Astrocyte of the spinal cord (primary cell): ENCODE measurements around the gene RSAD2.

ENCODE experiments used
- DNase-seq: peaks from one replicate; pipeline ENCODE4 v3.0.0; 2011; ENCODE audit warnings: low read depth, low spot score
- H3K4me3 ChIP-seq: 2 replicates; pipeline ENCODE4 v1.5.1; 2011; ENCODE audit warnings: low read depth, mild to moderate bottlenecking, low read length, moderate library complexity
- in situ Hi-C: cut with HindIII; loops from 2 replicates; pipeline ENCODE4 v1.10.0; 2017; ENCODE audit warnings: low sequenced_read_pairs
- TF ChIP-seq, protein P1 (sequence below): IDR thresholded peaks from 2 replicates; pipeline ENCODE4 v1.5.1; 2012; ENCODE audit warnings: low read depth, mild to moderate bottlenecking, low read length, inconsistent platforms

The RSAD2 gene, protein sequence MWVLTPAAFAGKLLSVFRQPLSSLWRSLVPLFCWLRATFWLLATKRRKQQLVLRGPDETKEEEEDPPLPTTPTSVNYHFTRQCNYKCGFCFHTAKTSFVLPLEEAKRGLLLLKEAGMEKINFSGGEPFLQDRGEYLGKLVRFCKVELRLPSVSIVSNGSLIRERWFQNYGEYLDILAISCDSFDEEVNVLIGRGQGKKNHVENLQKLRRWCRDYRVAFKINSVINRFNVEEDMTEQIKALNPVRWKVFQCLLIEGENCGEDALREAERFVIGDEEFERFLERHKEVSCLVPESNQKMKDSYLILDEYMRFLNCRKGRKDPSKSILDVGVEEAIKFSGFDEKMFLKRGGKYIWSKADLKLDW

DNA sequence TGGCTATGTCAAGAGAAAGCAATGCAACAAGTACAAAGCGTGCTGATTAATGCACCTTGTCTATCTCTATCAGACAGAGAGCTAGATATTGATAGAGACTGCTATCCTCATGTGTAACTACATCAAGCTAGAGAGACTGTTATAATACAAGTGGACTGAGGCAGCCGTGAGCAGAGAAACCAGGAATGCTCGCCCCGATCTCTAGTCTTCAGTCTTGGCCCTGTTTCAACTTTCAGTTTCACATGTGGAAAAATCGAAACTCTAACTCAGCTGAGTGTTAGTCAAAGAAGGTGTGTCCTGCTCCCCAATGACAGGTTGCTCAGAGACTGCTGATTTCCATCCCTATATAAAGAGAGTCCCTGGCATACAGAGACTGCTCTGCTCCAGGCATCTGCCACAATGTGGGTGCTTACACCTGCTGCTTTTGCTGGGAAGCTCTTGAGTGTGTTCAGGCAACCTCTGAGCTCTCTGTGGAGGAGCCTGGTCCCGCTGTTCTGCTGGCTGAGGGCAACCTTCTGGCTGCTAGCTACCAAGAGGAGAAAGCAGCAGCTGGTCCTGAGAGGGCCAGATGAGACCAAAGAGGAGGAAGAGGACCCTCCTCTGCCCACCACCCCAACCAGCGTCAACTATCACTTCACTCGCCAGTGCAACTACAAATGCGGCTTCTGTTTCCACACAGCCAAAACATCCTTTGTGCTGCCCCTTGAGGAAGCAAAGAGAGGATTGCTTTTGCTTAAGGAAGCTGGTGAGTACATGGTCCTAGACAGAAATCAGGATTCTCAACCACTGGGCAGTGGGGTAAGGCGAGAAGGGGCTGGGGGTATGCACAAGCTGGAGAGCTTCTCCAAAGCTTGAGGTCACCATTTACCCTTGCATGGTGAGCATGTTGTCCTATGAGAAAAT lies at the start of gene RSAD2:
TSS of gene RSAD2 (plus strand) at position 376 of the 903 bp plus-strand sequence. CDS start at position 400, 24 bp downstream.
- DNase-seq: peak; percentile 73
- TF ChIP-seq, protein P1, sequence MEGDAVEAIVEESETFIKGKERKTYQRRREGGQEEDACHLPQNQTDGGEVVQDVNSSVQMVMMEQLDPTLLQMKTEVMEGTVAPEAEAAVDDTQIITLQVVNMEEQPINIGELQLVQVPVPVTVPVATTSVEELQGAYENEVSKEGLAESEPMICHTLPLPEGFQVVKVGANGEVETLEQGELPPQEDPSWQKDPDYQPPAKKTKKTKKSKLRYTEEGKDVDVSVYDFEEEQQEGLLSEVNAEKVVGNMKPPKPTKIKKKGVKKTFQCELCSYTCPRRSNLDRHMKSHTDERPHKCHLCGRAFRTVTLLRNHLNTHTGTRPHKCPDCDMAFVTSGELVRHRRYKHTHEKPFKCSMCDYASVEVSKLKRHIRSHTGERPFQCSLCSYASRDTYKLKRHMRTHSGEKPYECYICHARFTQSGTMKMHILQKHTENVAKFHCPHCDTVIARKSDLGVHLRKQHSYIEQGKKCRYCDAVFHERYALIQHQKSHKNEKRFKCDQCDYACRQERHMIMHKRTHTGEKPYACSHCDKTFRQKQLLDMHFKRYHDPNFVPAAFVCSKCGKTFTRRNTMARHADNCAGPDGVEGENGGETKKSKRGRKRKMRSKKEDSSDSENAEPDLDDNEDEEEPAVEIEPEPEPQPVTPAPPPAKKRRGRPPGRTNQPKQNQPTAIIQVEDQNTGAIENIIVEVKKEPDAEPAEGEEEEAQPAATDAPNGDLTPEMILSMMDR: no peak
- peak within 1 kb of the TSS; percentile 32 for H3K4me3 ChIP-seq
- in situ Hi-C loops: no loop called here

DNA sequence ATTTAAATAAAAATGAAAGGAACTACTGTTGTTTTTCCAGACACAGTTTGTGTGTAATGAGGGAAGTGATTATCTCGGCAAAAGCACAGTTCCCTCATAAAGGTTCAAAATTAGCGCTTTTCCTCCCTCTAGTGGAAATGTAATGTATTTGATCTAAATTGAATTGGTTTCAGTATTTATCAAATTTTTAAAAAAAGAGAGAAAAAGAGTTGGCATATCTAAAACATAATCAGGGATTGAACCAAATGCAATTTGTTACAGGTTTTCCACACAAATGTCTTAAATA lies 49.3 kb upstream of the RSAD2 start:
- in situ Hi-C loops: no loop called here
- TF ChIP-seq, protein P1: peak; percentile 37
- DNase-seq: peak; percentile 61
- H3K4me3 ChIP-seq: no peak overlapping the region

DNA sequence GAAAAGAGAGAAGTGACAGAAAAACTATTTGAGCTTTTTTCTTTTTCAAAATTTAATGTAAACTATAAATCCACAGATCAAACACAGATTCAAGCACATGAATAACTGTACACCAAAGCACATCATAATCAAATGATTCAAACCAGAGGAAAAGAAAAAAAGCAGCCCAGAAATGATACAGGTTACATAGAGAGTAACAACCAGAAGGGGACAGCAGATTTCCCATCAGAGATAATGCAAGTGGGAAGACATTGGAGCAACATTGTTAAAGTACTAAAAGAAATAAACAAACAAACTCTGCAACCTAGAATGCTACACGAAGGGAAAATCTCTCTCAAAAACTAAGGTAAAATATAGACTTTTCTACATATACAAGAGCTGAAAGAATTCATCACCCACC lies 46.3 kb upstream of the RSAD2 start:
- TF ChIP-seq, protein P1: no peak
- no peak for DNase-seq
- no peak overlapping the region for H3K4me3 ChIP-seq
- in situ Hi-C loops: no loop called here

DNA sequence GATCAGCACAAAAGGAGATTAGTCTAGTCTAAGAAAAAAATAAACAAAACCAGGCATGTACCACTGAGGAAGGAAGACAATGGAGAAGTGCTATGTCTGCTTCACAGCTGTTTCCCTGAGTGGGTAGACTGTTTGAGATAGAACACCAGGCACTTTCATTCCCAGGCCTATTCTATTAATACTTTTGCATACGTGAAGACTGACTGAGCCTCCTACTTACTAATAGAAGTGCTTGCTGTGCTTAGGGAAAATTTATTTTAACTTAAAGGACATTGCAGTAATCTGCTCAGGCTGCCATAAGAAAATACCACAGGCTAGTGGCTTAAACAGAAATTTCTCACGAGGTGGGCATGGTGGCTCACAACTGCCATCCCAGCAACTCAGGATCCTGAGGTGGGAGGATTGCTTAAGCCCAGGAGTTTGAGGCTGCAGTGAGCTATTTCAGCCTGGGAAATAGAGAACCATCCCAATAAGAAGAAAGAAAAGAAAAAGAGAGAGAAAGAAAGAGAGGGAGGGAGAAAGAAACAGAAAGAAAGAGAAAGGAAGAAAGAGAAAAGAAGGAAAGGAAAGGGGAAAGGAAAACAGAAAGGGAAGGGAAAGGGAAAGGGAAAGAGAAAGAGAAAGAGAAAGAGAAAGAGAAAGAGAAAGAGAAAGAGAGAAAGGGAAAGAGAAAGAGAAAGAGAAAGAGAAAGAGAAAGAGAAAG lies 44.8 kb upstream of the RSAD2 start:
- DNase-seq: no peak
- H3K4me3 ChIP-seq: no peak overlapping the region
- TF ChIP-seq, protein P1: no peak
- in situ Hi-C loops: no loop called here

DNA sequence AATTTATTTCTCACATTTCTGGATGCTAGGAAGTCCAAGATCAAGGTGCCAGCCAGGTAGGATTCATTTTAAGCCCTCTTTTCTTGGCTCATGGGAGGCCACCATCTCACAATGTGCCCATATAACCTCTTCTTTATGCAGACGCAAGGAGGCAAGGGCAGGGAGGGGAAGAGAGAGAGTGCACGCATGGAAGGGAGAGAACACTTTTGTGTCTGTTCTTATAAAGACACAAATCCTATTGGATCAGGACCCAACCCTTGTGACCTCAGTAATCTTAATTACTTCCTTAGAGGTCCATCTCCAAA lies 44.3 kb upstream of the RSAD2 start:
- TF ChIP-seq, protein P1: no peak
- in situ Hi-C loops: no loop called here
- DNase-seq: no peak
- H3K4me3 ChIP-seq: no peak overlapping the region

DNA sequence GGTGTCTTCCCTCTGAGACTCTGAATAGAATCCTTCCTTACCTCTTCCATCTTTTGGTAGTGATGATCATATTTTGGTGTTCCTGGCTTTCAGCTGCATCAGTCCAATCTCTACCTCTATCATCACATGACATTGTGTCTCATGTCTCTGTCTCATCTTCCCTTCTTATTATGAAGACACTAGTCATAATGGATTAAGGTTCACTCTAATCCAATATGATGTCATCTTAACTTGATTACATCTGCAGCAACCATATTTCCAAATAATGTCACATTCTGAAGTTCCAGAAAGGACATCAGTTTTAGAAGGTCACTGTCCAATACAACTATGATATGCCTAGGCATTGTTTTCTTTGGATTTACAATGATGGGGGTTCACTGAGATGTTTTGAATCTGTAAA lies 43.4 kb upstream of the RSAD2 start:
- no peak overlapping the region for H3K4me3 ChIP-seq
- TF ChIP-seq, protein P1: no peak
- DNase-seq: no peak
- in situ Hi-C loops: no loop called here
